BLaER1 (cell line): ENCODE measurements around the gene PHF21B.

Source experiments
- H3K27ac ChIP-seq: shearing (Covaris generic); formaldehyde crosslinking; 2 replicates; pipeline ENCODE4 v1.8.1; 2022
- H3K27me3 ChIP-seq: shearing (Covaris generic); formaldehyde crosslinking; 2 replicates; pipeline ENCODE4 v1.8.1; 2022
- H3K36me3 ChIP-seq: shearing (Covaris generic); formaldehyde crosslinking; 2 replicates; pipeline ENCODE4 v1.8.1; 2022
- H3K4me1 ChIP-seq: shearing (Covaris generic); formaldehyde crosslinking; 2 replicates; pipeline ENCODE4 v1.8.1; 2022
- H3K4me2 ChIP-seq: shearing (Covaris generic); formaldehyde crosslinking; 2 replicates; pipeline ENCODE4 v1.8.1; 2022
- H3K4me3 ChIP-seq: shearing (Covaris generic); formaldehyde crosslinking; 2 replicates; pipeline ENCODE4 v1.8.1; 2022
- H3K9ac ChIP-seq: shearing (Covaris generic); formaldehyde crosslinking; 2 replicates; pipeline ENCODE4 v1.8.1; 2022
- H3K9me3 ChIP-seq: shearing (Covaris generic); formaldehyde crosslinking; 2 replicates; pipeline ENCODE4 v1.8.1; 2022
- H4K20me1 ChIP-seq: shearing (Covaris generic); formaldehyde crosslinking; 2 replicates; pipeline ENCODE4 v1.8.1; 2022
- Cebpa-rat ChIP-seq: shearing (Covaris generic); IDR thresholded peaks from 2 replicates; pipeline ENCODE4 v1.8.1; 2022

Gene PHF21B

GRCh38 chr22:44834065-44834464 lies 175.7 kb downstream of the PHF21B start:
- TF ChIP-seq Cebpa-rat = no peak
- H3K4me3 ChIP-seq = no peak overlapping the region
- H3K27me3 ChIP-seq = no peaks in the 10 kb centered on the region
- no peaks in the 10 kb centered on the region for H3K36me3 ChIP-seq
- no peak overlapping the region for H3K4me2 ChIP-seq
- no peak overlapping the region for H3K9ac ChIP-seq
- H3K9me3 ChIP-seq = peaks cover 23% of the 10 kb centered on the region
- H4K20me1 ChIP-seq = no peaks in the 10 kb centered on the region
- H3K27ac ChIP-seq = no peak overlapping the region
- H3K4me1 ChIP-seq = peaks cover 30% of the 10 kb centered on the region

DNA sequence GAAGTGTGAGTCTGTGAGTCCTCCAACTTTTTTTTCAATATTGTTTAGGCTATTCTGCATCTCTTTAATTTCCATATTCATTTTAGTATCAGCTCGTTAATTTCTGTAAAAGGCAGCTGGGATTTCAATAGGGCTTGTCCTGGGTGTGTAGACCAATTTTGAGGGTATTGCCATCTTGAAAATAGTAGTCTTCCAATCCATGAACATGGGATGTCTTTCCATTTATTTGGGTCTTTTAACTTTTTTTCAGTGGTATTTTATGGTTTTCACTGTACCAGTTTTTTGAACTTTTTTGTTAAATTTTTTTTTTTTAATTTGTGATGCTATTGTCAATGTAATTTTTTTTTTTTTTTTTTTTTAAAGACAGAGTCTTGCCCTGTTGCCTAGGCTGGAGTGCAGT lies 177.9 kb downstream of the PHF21B start:
- Histone ChIP-seq H3K9ac (no peak overlapping the region), H3K4me1 (peaks cover 9% of the 10 kb centered on the region), H3K9me3 (peaks cover 23% of the 10 kb centered on the region), H3K4me2 (no peak overlapping the region), H3K27ac (no peak overlapping the region), H4K20me1 (no peaks in the 10 kb centered on the region), H3K36me3 (no peaks in the 10 kb centered on the region), H3K27me3 (no peaks in the 10 kb centered on the region), H3K4me3 (no peak overlapping the region)
- no peak for TF ChIP-seq Cebpa-rat
